GM13977 (cell line): ENCODE data around the gene NANOG.
A peak's percentile ranks its signal among the peaks of the same experiment; 100 is the strongest.
"Not testable (repeated sequence)": the region's sequence is repeated elsewhere in the genome, so short reads cannot be mapped to it uniquely, and the experiment has no call there.

Experiments
- DNase-seq: peaks from one replicate; pipeline ENCODE4 v3.0.0; 2012; ENCODE audit warnings: low spot score
- in situ Hi-C: fragments of 300-500 bp; cut with MboI; formaldehyde crosslinking; loops from one replicate; pipeline ENCODE4 v1.12.0; 2022; ENCODE audit warnings: low sequenced_read_pairs, low pct_unique_long_range_greater_than_20kb, mixed read lengths, inconsistent platforms; ENCODE audit not compliant: unreplicated experiment
- TF ChIP-seq, protein P1 (sequence below): IDR thresholded peaks from 2 replicates; pipeline ENCODE4 v1.5.1; 2012; ENCODE audit warnings: mild to moderate bottlenecking, control low read depth; ENCODE audit not compliant: insufficient read depth; ENCODE audit errors: extremely low read depth, missing control alignments

NANOG gene

DNA sequence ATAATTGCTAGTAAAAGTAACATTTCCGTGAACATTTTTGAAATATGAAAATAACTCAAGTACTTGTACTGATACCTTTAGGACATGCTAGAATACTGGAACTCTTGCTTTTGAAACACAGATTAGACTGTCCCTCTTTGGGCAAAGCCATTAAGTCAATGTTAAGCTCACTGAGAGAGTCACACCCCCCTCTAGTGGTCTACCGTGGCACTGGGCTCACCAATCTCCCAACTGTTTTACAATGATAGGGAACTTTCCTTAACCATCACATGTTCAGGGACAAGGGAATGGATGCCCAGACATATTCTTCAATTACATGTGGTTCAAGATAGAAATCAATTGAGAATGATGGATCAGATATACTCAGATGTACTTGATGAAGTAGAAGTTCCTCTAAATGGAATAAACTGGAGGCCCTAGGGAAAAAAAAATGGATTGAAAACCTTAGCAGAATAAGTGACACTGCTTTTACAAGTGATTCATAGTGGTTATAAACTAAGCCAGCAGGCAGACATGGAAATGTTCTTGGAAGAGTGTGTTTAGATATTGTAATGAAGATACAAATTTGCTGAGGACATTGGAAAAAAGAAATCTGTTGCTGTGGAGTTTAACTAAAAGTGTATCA, 17.8 kb downstream of the NANOG start:
- in situ Hi-C loops = loop anchor here (10.0 kb wide), 1 partner anchor 112 kb away; the partner anchor contains the start of gene GDF3
- DNase-seq = peak; percentile 73
- TF ChIP-seq, protein P1, sequence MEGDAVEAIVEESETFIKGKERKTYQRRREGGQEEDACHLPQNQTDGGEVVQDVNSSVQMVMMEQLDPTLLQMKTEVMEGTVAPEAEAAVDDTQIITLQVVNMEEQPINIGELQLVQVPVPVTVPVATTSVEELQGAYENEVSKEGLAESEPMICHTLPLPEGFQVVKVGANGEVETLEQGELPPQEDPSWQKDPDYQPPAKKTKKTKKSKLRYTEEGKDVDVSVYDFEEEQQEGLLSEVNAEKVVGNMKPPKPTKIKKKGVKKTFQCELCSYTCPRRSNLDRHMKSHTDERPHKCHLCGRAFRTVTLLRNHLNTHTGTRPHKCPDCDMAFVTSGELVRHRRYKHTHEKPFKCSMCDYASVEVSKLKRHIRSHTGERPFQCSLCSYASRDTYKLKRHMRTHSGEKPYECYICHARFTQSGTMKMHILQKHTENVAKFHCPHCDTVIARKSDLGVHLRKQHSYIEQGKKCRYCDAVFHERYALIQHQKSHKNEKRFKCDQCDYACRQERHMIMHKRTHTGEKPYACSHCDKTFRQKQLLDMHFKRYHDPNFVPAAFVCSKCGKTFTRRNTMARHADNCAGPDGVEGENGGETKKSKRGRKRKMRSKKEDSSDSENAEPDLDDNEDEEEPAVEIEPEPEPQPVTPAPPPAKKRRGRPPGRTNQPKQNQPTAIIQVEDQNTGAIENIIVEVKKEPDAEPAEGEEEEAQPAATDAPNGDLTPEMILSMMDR = peak; percentile 91

DNA sequence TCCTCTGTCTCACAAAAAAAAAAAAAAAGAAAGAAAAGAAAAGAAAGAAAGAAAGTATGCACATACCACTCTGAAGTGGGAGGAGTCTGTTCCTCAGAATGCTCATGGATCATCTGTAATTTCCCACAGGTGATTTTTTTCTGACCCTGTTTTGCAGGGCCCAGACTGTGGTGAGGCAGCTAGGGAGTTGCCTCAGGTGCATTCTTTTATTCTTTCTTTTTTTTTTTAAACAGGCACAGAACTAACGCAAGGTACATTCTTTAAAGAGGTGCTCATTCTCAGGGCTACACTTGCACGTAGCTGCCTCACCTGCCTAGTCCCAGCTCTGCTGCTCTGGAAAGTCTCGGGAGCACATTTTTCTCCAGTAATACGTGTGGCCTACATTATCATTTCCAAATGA, 36.6 kb downstream of the NANOG start:
- DNase-seq, in situ Hi-C loops: not testable (repeated sequence)

DNA sequence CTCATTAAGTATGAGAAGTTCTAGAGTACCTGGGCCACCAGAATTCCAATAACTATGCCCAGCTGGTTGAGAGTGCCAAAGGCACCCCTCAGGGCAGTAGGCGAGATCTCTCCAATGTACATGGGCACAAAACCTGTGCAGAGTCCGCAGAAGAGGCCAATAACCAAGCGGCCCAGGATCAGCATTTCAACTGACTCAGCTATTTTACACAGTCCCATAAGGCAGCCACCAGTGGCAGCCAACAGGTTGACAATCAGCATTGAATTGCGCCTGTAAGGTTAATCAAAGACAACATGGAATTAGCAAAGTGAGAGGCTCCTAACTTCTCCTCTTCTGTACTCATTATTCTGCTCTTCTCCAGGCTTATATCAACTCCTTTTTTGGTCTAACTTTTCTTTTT, 40.5 kb downstream of the NANOG start:
- in situ Hi-C loops, DNase-seq: not testable (repeated sequence)

DNA sequence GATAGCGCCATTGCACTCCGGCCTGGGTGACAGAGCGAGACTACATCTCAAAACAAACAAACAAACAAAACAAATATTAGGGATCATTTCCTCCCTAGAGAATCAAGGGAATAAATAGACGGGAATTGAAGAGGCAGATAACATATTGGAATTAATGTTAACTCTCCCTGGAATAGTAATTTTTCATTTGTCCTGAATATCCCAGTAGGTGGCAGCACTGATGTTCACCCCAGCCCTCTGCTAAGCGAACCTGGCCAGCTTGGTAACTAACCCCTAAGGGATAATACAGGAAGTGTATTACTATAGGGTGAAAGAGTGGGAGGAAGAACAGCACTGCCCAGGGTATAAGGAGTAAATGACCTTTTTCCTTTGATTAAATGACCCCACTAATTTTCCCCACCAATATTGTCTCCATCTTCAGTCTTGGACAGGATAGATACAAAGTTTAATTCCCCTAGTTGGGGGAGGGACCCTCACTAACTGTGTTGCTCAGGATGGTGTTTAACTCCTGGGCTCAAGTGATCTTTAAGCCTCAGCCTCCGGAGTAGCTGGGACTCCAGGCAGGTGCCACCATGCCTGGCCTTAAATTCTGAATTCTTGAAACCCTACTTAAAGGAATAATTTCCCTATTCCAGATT, 43.0 kb downstream of the NANOG start:
- peak; percentile 66 for DNase-seq
- TF ChIP-seq, protein P1 = peak; percentile 50
- in situ Hi-C loops = no loop called here

DNA sequence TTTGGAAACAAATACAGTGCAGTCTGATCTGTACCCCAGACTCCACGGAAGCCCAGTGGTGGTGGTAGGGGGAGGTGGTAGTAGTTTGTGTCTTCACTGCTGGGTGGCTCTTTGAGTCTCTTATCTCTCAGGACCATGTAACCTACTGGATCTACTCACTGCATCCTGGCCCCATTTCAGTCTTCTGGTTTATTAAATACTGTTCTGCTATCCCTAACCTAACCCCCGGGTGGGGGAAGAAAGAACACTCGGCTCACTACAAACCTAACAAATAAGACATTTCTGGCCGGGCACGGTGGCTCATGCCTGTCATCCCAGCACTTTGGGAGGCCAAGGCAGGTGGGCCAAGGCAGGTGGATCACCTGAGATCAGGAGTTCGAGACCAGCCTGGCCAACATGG, 44.0 kb downstream of the NANOG start:
- DNase-seq, in situ Hi-C loops: not testable (repeated sequence)

DNA sequence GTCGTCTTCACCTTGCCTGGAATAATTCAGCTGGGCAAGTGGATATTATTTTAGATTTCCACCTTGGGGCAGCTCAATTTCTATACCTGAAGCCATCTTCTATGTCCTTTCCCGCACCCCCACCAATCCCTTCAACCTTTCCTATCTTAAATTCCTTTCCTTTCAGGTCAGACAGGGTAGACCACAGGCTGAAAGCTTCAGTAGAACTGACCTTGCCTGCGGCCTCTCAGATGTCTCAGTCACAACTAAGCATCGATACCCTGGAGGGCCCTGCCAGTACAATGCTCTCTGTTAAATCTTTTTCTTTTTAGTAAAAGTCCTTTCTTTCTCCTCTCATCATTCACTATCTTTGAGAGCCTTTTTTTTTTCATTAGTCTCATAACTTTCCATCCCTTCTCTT, 44.6 kb downstream of the NANOG start:
- in situ Hi-C loops = no loop called here

DNA sequence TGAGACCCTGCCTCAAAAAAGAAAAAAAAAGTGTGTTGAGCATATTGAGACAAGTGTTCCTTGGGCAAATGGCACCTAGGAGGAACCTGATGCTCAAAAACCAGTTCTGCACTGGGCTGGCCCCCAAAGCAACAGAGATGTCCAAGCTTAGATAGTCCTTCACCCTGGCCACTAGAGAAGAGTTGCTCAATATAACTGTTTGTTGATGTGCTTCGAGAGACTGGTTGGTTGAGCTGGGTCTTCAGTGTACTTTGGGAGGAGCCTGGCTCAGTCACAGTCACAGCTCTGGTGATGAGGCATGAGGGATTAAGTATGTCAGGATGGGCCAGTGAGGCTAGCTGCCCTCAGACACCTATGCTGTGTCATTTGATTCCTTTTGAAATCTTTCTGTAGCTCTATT, 45.5 kb downstream of the NANOG start:
- no peak for DNase-seq
- in situ Hi-C loops = no loop called here
- TF ChIP-seq, protein P1 = no peak

More for the DNA sequence above, 44.6 kb downstream of the NANOG start:
- TF ChIP-seq, protein P1 = no peak
- DNase-seq = no peak

DNA sequence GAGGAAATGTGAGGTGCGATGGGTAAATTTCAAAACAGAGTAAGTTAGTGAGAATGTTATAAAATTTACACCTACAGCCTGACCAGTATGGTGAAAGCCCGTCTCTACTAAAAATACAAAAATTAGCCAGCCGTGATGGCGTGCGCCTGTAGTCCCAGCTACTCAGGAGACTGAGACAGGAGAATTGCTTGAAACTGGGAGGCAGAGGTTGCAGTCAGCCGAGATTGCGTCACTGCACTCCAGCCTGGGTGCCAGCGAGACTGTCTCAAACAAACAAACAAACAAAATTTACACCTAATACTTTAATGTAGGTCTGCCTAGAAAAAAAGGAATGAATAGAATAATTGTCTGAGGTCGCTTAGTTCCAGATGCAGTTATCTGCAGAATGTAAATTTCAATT, 45.9 kb downstream of the NANOG start:
- no peak for DNase-seq
- in situ Hi-C loops = no loop called here
- TF ChIP-seq, protein P1 = no peak
